AG04450 (cell line): ENCODE measurements around the gene ARHGEF25. TPM values are rescaled to one million over a fixed set of nuclear protein-coding genes. Genes with fewer than 3 reads are reported as not detected.
"Not testable (repeated sequence)": the region's sequence is repeated elsewhere in the genome, so short reads cannot be mapped to it uniquely, and the experiment has no call there.

ENCODE experiments used
- CTCF ChIA-PET: fragments of 300-600, 350-600 bp; formaldehyde crosslinking; extraction: SDS; loops from one replicate; lab custom pipeline; 2022; ENCODE audit warnings: antibody characterized with exemption, inconsistent platforms; lab: Charles Lee
- POLR2A ChIA-PET: fragments of 350-600 bp; formaldehyde crosslinking; extraction: SDS; loops from one replicate; lab custom pipeline; 2021; ENCODE audit warnings: antibody characterized with exemption, inconsistent platforms; lab: Yijun Ruan, JAX
- DNase-seq: peaks from one replicate; pipeline ENCODE4 v3.0.0-alpha.2; 2011; ENCODE audit warnings: low read depth, low spot score
- H3K27ac ChIP-seq: one replicate; pipeline ENCODE4 v1.5.1; 2012; ENCODE audit warnings: low read depth, low read length, control low read depth
- H3K27me3 ChIP-seq: one replicate; pipeline ENCODE4 v1.6.0; 2012; ENCODE audit warnings: low read length; ENCODE audit not compliant: control insufficient read depth, insufficient read depth
- H3K4me3 ChIP-seq: 2 replicates; pipeline ENCODE4 v1.5.1; 2011; ENCODE audit warnings: mild to moderate bottlenecking, low read depth, low read length, control low read depth
- H3K9me3 ChIP-seq: 2 replicates; pipeline ENCODE4 v1.5.1; 2012; ENCODE audit warnings: low read length; ENCODE audit not compliant: control insufficient read depth, insufficient read depth
- polyA plus RNA-seq: library from polyadenylated mRNA; depleted of rRNA; stranded (reverse); fragments of >200 nt; gene quantifications from 2 replicates; pipeline ENCODE4 v1.2.3, GENCODE V29; 2011; rRNA removed
- TF ChIP-seq, protein P1 (sequence below): IDR thresholded peaks from 2 replicates; pipeline ENCODE4 v1.5.1; 2011; ENCODE audit warnings: low read depth, low read length, control low read depth, inconsistent platforms

ARHGEF25 gene
- polyA plus RNA-seq, 1 experiment = 23.4 TPM

DNA sequence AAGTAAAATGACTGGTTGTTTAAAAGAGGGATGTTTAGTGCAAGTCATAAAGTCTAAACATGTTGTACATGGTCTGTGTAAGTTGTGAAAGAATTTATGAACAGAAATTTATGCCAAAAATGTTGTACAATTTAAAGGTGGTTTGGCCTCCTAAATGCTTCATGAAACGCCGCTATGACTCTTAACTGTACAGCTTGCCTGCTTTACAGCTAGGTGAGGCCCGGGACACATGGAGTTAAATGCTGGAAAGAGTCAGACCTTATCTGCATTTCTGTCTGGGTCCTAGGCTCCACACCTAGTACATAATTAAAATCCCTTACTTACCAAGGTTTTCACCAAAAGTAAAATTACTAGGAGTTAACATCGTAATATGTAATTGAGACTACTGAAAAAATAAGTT is 50.1 kb downstream of the ARHGEF25 start:
- Histone ChIP-seq H3K27me3 (peaks cover 2% of the 10 kb centered on the region), H3K4me3 (no peak overlapping the region), H3K27ac (no peak overlapping the region), H3K9me3 (peaks cover 13% of the 10 kb centered on the region)
- POLR2A ChIA-PET = no interaction called here
- CTCF ChIA-PET = interaction anchor here (0.9 to 2.3 kb wide), 4 partner anchors 28 to 78 kb away, joined by 3 to 7 read pairs (median 4); partner anchors contain the start of gene B4GALNT1
- no peak for DNase-seq
- TF ChIP-seq, protein P1, sequence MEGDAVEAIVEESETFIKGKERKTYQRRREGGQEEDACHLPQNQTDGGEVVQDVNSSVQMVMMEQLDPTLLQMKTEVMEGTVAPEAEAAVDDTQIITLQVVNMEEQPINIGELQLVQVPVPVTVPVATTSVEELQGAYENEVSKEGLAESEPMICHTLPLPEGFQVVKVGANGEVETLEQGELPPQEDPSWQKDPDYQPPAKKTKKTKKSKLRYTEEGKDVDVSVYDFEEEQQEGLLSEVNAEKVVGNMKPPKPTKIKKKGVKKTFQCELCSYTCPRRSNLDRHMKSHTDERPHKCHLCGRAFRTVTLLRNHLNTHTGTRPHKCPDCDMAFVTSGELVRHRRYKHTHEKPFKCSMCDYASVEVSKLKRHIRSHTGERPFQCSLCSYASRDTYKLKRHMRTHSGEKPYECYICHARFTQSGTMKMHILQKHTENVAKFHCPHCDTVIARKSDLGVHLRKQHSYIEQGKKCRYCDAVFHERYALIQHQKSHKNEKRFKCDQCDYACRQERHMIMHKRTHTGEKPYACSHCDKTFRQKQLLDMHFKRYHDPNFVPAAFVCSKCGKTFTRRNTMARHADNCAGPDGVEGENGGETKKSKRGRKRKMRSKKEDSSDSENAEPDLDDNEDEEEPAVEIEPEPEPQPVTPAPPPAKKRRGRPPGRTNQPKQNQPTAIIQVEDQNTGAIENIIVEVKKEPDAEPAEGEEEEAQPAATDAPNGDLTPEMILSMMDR = no peak

DNA sequence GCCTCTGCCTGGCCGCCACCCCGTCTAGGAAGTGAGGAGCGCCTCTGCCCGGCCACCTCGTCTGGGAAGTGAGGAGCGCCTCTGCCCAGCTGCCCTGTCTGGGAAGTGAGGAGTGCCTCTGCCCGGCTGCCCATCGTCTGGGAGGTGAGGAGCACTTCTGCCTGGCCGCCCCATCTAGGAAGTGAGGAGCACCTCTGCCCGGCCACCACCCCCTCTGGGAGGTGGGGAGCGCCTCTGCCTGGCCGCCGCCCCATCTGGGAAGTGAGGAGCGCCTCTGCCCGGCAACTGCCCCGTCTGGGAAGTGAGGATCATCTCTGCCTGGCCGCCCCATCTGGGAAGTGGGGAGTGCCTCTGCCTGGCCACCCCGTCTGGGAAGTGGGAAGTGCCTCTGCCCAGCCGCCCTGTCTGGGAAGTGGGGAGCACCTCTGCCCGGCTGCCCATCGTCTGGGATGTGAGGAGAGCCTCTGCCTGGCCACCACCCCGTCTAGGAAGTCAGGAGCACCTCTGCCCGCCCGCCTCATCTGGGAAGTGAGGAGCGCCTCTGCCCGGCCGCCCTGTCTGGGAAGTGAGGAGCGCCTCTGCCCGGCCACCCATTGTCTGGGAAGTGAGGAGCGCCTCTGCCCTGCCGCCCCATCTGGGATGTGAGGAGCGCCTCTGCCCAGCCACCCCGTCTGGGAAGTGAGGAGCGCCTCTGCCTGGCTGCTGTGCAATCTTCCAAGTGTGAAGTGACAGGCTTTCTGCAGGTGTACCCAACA is 54.0 kb downstream of the ARHGEF25 start:
- POLR2A ChIA-PET, DNase-seq, H3K4me3 ChIP-seq, CTCF ChIA-PET, H3K27ac ChIP-seq, H3K27me3 ChIP-seq: not testable (repeated sequence)
- H3K9me3 ChIP-seq = peaks cover 13% of the 10 kb centered on the region

Other genes with a start within 250 kb of the ARHGEF25 start
- gene R3HDM2, start 180.4 kb upstream of the ARHGEF25 start, polyA plus RNA-seq = 19.3 and 20.0 TPM in 2 replicates
- not detected in 2 replicates for gene INHBC, start 176.7 kb upstream of the ARHGEF25 start, polyA plus RNA-seq
- gene INHBE, start 156.1 kb upstream of the ARHGEF25 start, polyA plus RNA-seq = 10.8 TPM in 2 replicates
- 8.3 and 9.7 TPM in 2 replicates for gene GLI1, start 151.7 kb upstream of the ARHGEF25 start, polyA plus RNA-seq
- 1.2 TPM in 2 replicates for gene ARHGAP9, start 131.6 kb upstream of the ARHGEF25 start, polyA plus RNA-seq
- 236 and 252 TPM in 2 replicates for gene MARS1, start 123.4 kb upstream of the ARHGEF25 start, polyA plus RNA-seq
- gene DDIT3, start 90.9 kb upstream of the ARHGEF25 start, polyA plus RNA-seq = 64.9 and 69.0 TPM in 2 replicates
- gene MBD6, start 88.6 kb upstream of the ARHGEF25 start, polyA plus RNA-seq = 3.3 and 4.9 TPM in 2 replicates
- 146 and 160 TPM in 2 replicates for gene DCTN2, start 64.2 kb upstream of the ARHGEF25 start, polyA plus RNA-seq
- gene KIF5A, start 61.4 kb upstream of the ARHGEF25 start, polyA plus RNA-seq = 0.38 and 0.45 TPM in 2 replicates
- gene PIP4K2C, start 20.2 kb upstream of the ARHGEF25 start, polyA plus RNA-seq = 29.7 and 33.1 TPM in 2 replicates
- gene DTX3, start 6.6 kb upstream of the ARHGEF25 start, polyA plus RNA-seq = 24.8 and 32.0 TPM in 2 replicates
- gene B4GALNT1, start 21.8 kb downstream of the ARHGEF25 start, polyA plus RNA-seq = 1.8 and 2.5 TPM in 2 replicates
- 309 and 310 TPM in 2 replicates for gene OS9, start 82.7 kb downstream of the ARHGEF25 start, polyA plus RNA-seq
- 0.02 and 0.06 TPM in 2 replicates for gene AGAP2, start 127.3 kb downstream of the ARHGEF25 start, polyA plus RNA-seq
- 32.7 and 45.9 TPM in 2 replicates for gene TSPAN31, start 133.6 kb downstream of the ARHGEF25 start, polyA plus RNA-seq
- 251 and 288 TPM in 2 replicates for gene CDK4, start 140.9 kb downstream of the ARHGEF25 start, polyA plus RNA-seq
- gene MARCHF9, start 143.7 kb downstream of the ARHGEF25 start, polyA plus RNA-seq = 3.6 and 3.7 TPM in 2 replicates
- 0.22 and 0.29 TPM in 2 replicates for gene CYP27B1, start 155.6 kb downstream of the ARHGEF25 start, polyA plus RNA-seq
- gene METTL1, start 160.7 kb downstream of the ARHGEF25 start, polyA plus RNA-seq = 20.1 and 23.5 TPM in 2 replicates
- gene EEF1AKMT3, start 161.2 kb downstream of the ARHGEF25 start, polyA plus RNA-seq = 6.8 and 7.6 TPM in 2 replicates
- gene TSFM, start 171.4 kb downstream of the ARHGEF25 start, polyA plus RNA-seq = 22.3 and 22.8 TPM in 2 replicates
- gene AVIL, start 207.3 kb downstream of the ARHGEF25 start, polyA plus RNA-seq = 3.5 and 4.7 TPM in 2 replicates
- gene CTDSP2, start 235.3 kb downstream of the ARHGEF25 start, polyA plus RNA-seq = 292 and 305 TPM in 2 replicates